Panc1 (cell line): Measurements from ENCODE around the gene MRPL51.

Experiments
- POLR2AphosphoS5 ChIP-seq: IDR thresholded peaks from 2 replicates; pipeline ENCODE4 v1.6.1; 2012; ENCODE audit warnings: mild to moderate bottlenecking, low read depth, low read length, moderate library complexity
- TF ChIP-seq, protein P1 (sequence below): fragments of 450-650 bp; IDR thresholded peaks from 2 replicates; pipeline ENCODE4 v1.5.1; 2017; ENCODE audit warnings: mild to moderate bottlenecking
- TF ChIP-seq, protein P2 (sequence below), 2 experiments: IDR thresholded peaks; 2 replicates each; pipeline ENCODE4 v1.6.1; 2011 to 2012; ENCODE audit warnings: low read depth in 2 of 2, control low read depth in 1 of 2, low read length in 1 of 2, mild to moderate bottlenecking in 1 of 2, moderate library complexity in 1 of 2; ENCODE audit not compliant: insufficient read depth in 1 of 2

DNA sequence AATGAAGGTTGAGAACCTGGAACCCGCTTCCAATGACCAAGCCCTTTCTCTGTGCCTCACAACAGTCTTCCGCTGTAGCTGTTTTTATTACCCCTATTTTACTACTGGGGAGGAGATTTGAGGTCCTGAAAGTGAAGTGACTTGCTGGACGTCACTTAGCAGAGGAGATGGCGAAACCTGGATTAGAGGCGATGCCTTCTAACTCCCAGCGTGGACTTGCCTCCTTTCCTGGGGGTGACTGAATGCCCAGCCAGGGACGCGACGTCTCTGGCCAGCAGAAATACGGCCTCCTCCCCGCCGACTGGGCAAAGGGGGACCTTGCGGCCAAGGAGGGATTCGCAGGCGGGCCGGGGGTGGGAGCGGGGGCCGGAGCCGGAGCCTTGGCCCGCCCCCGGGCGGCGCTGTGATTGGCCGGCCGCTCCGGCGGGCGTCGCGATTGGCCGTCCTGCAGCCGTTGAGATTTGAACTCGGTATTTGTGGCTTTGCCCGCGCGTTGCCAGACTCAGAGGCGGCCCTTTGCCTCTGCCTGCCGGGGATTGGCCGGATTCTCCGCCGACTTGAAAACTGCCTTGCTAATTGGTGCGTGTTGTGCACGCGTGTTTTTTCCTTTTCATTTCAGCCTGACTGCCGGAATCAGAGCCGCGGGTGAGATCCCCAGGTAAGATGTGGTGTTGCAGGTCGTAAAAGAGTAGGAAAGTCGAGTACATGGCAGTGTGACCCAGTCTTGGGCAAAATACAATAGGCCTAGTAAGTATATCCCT is 615 bp upstream of the MRPL51 start, which contains the start of gene NCAPD2:
- TF ChIP-seq, protein P1, sequence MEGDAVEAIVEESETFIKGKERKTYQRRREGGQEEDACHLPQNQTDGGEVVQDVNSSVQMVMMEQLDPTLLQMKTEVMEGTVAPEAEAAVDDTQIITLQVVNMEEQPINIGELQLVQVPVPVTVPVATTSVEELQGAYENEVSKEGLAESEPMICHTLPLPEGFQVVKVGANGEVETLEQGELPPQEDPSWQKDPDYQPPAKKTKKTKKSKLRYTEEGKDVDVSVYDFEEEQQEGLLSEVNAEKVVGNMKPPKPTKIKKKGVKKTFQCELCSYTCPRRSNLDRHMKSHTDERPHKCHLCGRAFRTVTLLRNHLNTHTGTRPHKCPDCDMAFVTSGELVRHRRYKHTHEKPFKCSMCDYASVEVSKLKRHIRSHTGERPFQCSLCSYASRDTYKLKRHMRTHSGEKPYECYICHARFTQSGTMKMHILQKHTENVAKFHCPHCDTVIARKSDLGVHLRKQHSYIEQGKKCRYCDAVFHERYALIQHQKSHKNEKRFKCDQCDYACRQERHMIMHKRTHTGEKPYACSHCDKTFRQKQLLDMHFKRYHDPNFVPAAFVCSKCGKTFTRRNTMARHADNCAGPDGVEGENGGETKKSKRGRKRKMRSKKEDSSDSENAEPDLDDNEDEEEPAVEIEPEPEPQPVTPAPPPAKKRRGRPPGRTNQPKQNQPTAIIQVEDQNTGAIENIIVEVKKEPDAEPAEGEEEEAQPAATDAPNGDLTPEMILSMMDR, result no peak
- TF ChIP-seq, protein P2, sequence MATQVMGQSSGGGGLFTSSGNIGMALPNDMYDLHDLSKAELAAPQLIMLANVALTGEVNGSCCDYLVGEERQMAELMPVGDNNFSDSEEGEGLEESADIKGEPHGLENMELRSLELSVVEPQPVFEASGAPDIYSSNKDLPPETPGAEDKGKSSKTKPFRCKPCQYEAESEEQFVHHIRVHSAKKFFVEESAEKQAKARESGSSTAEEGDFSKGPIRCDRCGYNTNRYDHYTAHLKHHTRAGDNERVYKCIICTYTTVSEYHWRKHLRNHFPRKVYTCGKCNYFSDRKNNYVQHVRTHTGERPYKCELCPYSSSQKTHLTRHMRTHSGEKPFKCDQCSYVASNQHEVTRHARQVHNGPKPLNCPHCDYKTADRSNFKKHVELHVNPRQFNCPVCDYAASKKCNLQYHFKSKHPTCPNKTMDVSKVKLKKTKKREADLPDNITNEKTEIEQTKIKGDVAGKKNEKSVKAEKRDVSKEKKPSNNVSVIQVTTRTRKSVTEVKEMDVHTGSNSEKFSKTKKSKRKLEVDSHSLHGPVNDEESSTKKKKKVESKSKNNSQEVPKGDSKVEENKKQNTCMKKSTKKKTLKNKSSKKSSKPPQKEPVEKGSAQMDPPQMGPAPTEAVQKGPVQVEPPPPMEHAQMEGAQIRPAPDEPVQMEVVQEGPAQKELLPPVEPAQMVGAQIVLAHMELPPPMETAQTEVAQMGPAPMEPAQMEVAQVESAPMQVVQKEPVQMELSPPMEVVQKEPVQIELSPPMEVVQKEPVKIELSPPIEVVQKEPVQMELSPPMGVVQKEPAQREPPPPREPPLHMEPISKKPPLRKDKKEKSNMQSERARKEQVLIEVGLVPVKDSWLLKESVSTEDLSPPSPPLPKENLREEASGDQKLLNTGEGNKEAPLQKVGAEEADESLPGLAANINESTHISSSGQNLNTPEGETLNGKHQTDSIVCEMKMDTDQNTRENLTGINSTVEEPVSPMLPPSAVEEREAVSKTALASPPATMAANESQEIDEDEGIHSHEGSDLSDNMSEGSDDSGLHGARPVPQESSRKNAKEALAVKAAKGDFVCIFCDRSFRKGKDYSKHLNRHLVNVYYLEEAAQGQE (IDR thresholded peaks at IDR 0.05; ENCODE audit: insufficient read depth in 1 of 2, low read depth in 2 of 2, low read length in 1 of 2), result no peak
- TF ChIP-seq POLR2AphosphoS5, result peak; percentile 48; the same call in 1 of the 2 replicates
